Muscle of arm (tissue), 12 donors: ENCODE data around the gene G3BP2. TPM values are rescaled to one million over a fixed set of nuclear protein-coding genes. Genes with fewer than 3 reads are reported as not detected.

ENCODE experiments used
- DNase-seq: peaks from one replicate; pipeline ENCODE4 v3.0.0-alpha.2; 2013
- polyA plus RNA-seq, 12 donors: library from polyadenylated mRNA; unstranded; fragments of 120-200 nt; gene quantifications; one replicate each; pipeline ENCODE4 v1.2.1, GENCODE V29; 2013; ENCODE audit not compliant: insufficient read length in 12 of 12

G3BP2 gene
- polyA plus RNA-seq, 12 donors, result 110 to 230 (median 163) TPM; not detected in 1

- DNase-seq, result no peak
Measured at GRCh38 chr4:75644095-75644494, 29.1 kb downstream of the G3BP2 start.

- no peak for DNase-seq
Measured at GRCh38 chr4:75643651-75644050, 29.6 kb downstream of the G3BP2 start.

- DNase-seq, result no peak
Measured at GRCh38 chr4:75639124-75639695, 34.0 kb downstream of the G3BP2 start.

GRCh38 chr4:75637827-75638226 lies 35.4 kb downstream of the G3BP2 start:
- no peak for DNase-seq

- no peak for DNase-seq
Measured at GRCh38 chr4:75637176-75637575, 36.0 kb downstream of the G3BP2 start.

GRCh38 chr4:75634951-75635350 lies 38.3 kb downstream of the G3BP2 start:
- DNase-seq, result no peak

GRCh38 chr4:75634281-75634680 lies 38.9 kb downstream of the G3BP2 start:
- DNase-seq, result no peak

- no peak for DNase-seq
Measured at GRCh38 chr4:75633846-75634245, 39.4 kb downstream of the G3BP2 start.

GRCh38 chr4:75630937-75631329 lies 42.3 kb downstream of the G3BP2 start:
- DNase-seq, result peak; percentile 1

- DNase-seq, result peak; percentile 46
Measured at GRCh38 chr4:75630174-75630936, 42.9 kb downstream of the G3BP2 start, which contains the start of gene CDKL2. TSS of gene CDKL2 (minus strand) at chr4:75630528. CDS start at chr4:75625988, 4,540 bp downstream.

- no peak for DNase-seq
Measured at GRCh38 chr4:75629239-75629638, 44.0 kb downstream of the G3BP2 start.

GRCh38 chr4:75623026-75623425 lies 50.2 kb downstream of the G3BP2 start:
- no peak for DNase-seq

- DNase-seq, result no peak
Measured at GRCh38 chr4:75621715-75622114, 51.5 kb downstream of the G3BP2 start.

GRCh38 chr4:75612306-75612705 lies 60.9 kb downstream of the G3BP2 start:
- DNase-seq, result no peak

GRCh38 chr4:75605928-75606327 lies 67.3 kb downstream of the G3BP2 start:
- DNase-seq, result no peak

GRCh38 chr4:75599647-75600046 lies 73.6 kb downstream of the G3BP2 start:
- DNase-seq, result no peak

GRCh38 chr4:75598390-75598789 lies 74.8 kb downstream of the G3BP2 start:
- DNase-seq, result no peak

- no peak for DNase-seq
Measured at GRCh38 chr4:75596061-75596460, 77.2 kb downstream of the G3BP2 start.

GRCh38 chr4:75593393-75593792 lies 79.8 kb downstream of the G3BP2 start:
- no peak for DNase-seq
